Measurements from ENCODE around the gene CERK.

DNA sequence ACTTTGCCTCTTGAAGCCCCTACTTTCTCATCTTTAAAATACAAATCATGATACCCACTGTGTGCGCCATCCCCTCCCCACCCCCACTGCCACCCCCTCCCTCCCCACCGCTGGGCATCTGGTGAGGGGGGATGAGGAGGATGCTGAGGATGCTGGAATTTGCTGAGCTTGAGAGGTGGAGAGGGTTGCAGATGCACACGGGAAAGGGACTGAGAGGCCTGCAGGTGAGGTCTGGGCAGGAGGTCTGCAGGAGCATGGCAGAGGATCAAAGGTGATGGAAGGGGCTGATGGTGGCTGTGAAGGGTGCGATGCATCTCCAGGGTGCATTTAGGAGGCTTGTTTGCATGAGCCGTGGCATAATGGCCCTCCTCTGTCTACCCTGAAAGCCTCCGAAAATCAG, 16.8 kb upstream of the CERK start:
- TF ChIP-seq SUZ12 (IDR thresholded peaks at IDR 0.05; ENCODE audit: extremely low read depth, insufficient read depth, insufficient read length) (no peak), ZNF274 (IDR thresholded peaks at IDR 0.05; ENCODE audit: low read depth, low read length) (no peak)
